B cell (primary cell): ENCODE measurements around the gene LZTR1.

Experiments
- EZH2 ChIP-seq: IDR thresholded peaks from 2 replicates; pipeline ENCODE4 v1.6.1; 2012; ENCODE audit warnings: borderline replicate concordance, low read depth, mild to moderate bottlenecking, moderate library complexity, low read length; ENCODE audit not compliant: insufficient read depth, poor library complexity, severe bottlenecking
- TF ChIP-seq, protein P1 (sequence below): fragments of 200-600 bp; IDR thresholded peaks from one replicate; pipeline ENCODE4 v1.8.0; 2022; ENCODE audit warnings: antibody characterized with exemption, mild to moderate bottlenecking

GRCh38 chr22:20996031-20996410, 13.9 kb downstream of the LZTR1 start:
- TF ChIP-seq, protein P1, sequence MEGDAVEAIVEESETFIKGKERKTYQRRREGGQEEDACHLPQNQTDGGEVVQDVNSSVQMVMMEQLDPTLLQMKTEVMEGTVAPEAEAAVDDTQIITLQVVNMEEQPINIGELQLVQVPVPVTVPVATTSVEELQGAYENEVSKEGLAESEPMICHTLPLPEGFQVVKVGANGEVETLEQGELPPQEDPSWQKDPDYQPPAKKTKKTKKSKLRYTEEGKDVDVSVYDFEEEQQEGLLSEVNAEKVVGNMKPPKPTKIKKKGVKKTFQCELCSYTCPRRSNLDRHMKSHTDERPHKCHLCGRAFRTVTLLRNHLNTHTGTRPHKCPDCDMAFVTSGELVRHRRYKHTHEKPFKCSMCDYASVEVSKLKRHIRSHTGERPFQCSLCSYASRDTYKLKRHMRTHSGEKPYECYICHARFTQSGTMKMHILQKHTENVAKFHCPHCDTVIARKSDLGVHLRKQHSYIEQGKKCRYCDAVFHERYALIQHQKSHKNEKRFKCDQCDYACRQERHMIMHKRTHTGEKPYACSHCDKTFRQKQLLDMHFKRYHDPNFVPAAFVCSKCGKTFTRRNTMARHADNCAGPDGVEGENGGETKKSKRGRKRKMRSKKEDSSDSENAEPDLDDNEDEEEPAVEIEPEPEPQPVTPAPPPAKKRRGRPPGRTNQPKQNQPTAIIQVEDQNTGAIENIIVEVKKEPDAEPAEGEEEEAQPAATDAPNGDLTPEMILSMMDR: no peak
- TF ChIP-seq EZH2: no peak
